Natural killer cell (primary cell): Measurements from ENCODE around the gene SEPTIN10. TPM values are rescaled to one million over a fixed set of nuclear protein-coding genes. Genes with fewer than 3 reads are reported as not detected.

Experiments
- ATAC-seq, 3 donors: fragments of 150-1000 bp in 2 of 3; fragments of 200-7000 bp in 1 of 3; cut with Tn5 transposase; 1 replicate in 1 of 3; 2 replicates in 2 of 3; pipeline ENCODE4 v1.10.0; 2021; ENCODE audit warnings: mild to moderate bottlenecking in 2 of 3, moderate library complexity in 2 of 3
- DNase-seq, 2 donors: peaks; one replicate each; pipeline versions ENCODE4 v3.0.0 to v3.0.0-alpha.2; 2013 to 2021; ENCODE audit warnings: mixed read lengths in 1 of 2
- H3K27ac ChIP-seq: one replicate; pipeline ENCODE4 v1.5.1; 2013; ENCODE audit warnings: mild to moderate bottlenecking, low read length
- H3K27me3 ChIP-seq: one replicate; pipeline ENCODE4 v1.6.1; 2013; ENCODE audit warnings: low read length; ENCODE audit not compliant: control insufficient read depth, insufficient read depth
- H3K36me3 ChIP-seq: one replicate; pipeline ENCODE4 v1.6.1; 2013; ENCODE audit warnings: low read length; ENCODE audit not compliant: control insufficient read depth, insufficient read depth
- H3K4me1 ChIP-seq: one replicate; pipeline ENCODE4 v1.6.1; 2013; ENCODE audit warnings: low read length; ENCODE audit not compliant: control insufficient read depth, insufficient read depth
- H3K4me3 ChIP-seq: one replicate; pipeline ENCODE4 v1.5.1; 2013; ENCODE audit warnings: low read length
- H3K9me3 ChIP-seq: one replicate; pipeline ENCODE4 v1.6.1; 2013; ENCODE audit warnings: low read length; ENCODE audit not compliant: control insufficient read depth, insufficient read depth
- H3K27ac Mint-ChIP-seq, 2 donors: one replicate each; pipeline ENCODE4 v1.8.0; 2022; ENCODE audit warnings: mild to moderate bottlenecking in 2 of 2, mixed read lengths in 2 of 2, moderate library complexity in 1 of 2
- H3K27me3 Mint-ChIP-seq, 2 donors: one replicate each; pipeline ENCODE4 v1.8.0; 2022; ENCODE audit warnings: low read depth in 2 of 2, mixed read lengths in 2 of 2
- H3K36me3 Mint-ChIP-seq: one replicate; pipeline ENCODE4 v1.8.0; 2022; ENCODE audit warnings: mixed read lengths
- H3K4me1 Mint-ChIP-seq, 2 donors: one replicate each; pipeline ENCODE4 v1.8.0; 2022; ENCODE audit warnings: mixed read lengths in 2 of 2
- H3K4me3 Mint-ChIP-seq: one replicate; pipeline ENCODE4 v1.8.0; 2022; ENCODE audit warnings: mild to moderate bottlenecking, moderate library complexity, mixed read lengths
- H3K9me3 Mint-ChIP-seq, 2 donors: one replicate each; pipeline ENCODE4 v1.8.0; 2022; ENCODE audit warnings: mixed read lengths in 2 of 2
- WGBS: methylation state at CpG from one replicate; pipeline ENCODE4 v1.1.7; 2013; ENCODE audit warnings: missing lambda C conversion rate; ENCODE audit not compliant: insufficient coverage; 5-methylcytosine and 5-hydroxymethylcytosine counted together
- intact Hi-C: fragments of 100-400 bp; cut with micrococcal nuclease; formaldehyde crosslinking; loops from one replicate; pipeline ENCODE4 v1.14.2; 2022
- total RNA-seq, 4 donors: library from RNA; stranded (reverse); fragments of 120-200 nt in 1 of 4; gene quantifications; one replicate each; pipeline versions ENCODE4 v1.2.3 to v1.2.4, GENCODE V29; 2013 to 2022
- TF ChIP-seq, protein P1 (sequence below): fragments of 200-600 bp; IDR thresholded peaks from one replicate; pipeline ENCODE4 v1.8.0; 2022; ENCODE audit warnings: antibody characterized with exemption

The SEPTIN10 gene
- total RNA-seq, 3 donors from 2014 or later (not counting 1 experiment from before 2014, with no cell fraction given): 0.25 to 2.6 (median 0.33) TPM

DNA sequence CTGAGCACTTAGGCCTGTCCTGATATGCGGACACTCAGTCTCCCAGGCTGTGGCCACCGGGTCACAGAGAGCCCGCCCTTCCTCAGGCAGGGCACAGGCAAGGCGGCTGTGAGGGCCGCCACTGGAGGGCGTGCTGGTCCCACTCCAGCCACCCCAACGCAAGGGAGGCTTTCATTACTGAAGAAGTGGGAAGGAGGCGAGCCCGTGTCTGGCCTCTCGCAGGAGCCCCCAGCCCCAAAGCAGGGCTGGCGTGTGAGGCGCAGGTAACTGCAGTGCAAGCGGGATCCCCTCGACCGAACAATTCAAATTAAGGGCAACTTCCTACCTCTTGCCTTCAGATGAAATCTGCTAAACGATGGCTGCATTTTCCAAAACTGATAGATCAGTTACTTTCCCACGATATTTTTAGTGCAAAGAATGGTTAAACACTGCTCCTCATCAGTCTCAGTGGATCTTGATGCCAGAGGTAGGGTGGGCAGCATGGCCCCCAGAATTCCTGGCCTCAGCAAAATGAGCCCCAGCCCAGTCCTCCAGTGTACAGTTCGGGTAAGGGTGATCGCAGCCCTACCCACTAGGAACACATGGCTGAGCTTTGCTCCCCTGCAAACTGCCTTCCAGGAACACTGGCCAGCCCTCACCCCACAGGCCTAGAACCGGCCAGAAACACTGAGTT, 97.2 kb downstream of the SEPTIN10 start:
- Histone ChIP-seq H3K4me1 (peaks cover 16% of the 10 kb centered on the region), H3K9me3 (no peaks in the 10 kb centered on the region), H3K27ac (no peak overlapping the region), H3K36me3 (no peaks in the 10 kb centered on the region), H3K27me3 (peaks cover 4% of the 10 kb centered on the region), H3K4me3 (no peak overlapping the region)
- Mint-ChIP-seq H3K27ac (no peak overlapping the region), H3K4me1 (peaks cover 13 to 17% of the 10 kb centered on the region in 2 donors), H3K27me3 (peaks cover 17 to 31% of the 10 kb centered on the region in 2 donors), H3K4me3 (no peak overlapping the region), H3K36me3 (no peaks in the 10 kb centered on the region), H3K9me3 (no peaks in the 10 kb centered on the region)
- 76% methylated on average over 20 of the region's 20 CpGs for WGBS
- intact Hi-C loops: no loop called here
- TF ChIP-seq, protein P1, sequence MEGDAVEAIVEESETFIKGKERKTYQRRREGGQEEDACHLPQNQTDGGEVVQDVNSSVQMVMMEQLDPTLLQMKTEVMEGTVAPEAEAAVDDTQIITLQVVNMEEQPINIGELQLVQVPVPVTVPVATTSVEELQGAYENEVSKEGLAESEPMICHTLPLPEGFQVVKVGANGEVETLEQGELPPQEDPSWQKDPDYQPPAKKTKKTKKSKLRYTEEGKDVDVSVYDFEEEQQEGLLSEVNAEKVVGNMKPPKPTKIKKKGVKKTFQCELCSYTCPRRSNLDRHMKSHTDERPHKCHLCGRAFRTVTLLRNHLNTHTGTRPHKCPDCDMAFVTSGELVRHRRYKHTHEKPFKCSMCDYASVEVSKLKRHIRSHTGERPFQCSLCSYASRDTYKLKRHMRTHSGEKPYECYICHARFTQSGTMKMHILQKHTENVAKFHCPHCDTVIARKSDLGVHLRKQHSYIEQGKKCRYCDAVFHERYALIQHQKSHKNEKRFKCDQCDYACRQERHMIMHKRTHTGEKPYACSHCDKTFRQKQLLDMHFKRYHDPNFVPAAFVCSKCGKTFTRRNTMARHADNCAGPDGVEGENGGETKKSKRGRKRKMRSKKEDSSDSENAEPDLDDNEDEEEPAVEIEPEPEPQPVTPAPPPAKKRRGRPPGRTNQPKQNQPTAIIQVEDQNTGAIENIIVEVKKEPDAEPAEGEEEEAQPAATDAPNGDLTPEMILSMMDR: no peak
- DNase-seq (no peak), ATAC-seq (no peak)

DNA sequence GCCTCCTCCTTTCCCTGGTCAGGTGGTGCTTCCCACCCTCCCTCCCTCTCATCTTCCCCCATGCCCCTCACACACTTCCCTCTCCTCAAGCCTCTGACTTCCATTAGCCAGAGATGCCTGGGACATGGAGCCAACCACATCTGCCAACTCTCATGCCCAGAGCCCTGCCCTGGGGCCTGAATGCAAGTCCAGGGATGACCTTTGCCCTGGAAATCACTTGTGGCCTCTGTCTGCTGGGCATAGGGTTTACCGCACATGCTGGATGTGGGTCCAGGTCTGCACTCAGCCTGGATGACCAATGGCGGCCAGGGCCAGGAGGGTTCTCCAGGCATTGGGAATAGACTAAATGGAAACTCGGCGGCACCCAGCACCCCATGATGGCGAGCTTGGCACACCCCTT, 98.9 kb downstream of the SEPTIN10 start:
- no peak for DNase-seq
- H3K4me1 ChIP-seq: peaks cover 16% of the 10 kb centered on the region
- Mint-ChIP-seq H3K9me3 (no peaks in the 10 kb centered on the region), H3K36me3 (no peaks in the 10 kb centered on the region), H3K4me3 (no peak overlapping the region), H3K4me1 (peaks cover 13 to 17% of the 10 kb centered on the region in 2 donors), H3K27me3 (peaks cover 22 to 28% of the 10 kb centered on the region in 2 donors), H3K27ac (no peak overlapping the region)
- intact Hi-C loops: no loop called here
- no peak overlapping the region for H3K4me3 ChIP-seq
- H3K27ac ChIP-seq: no peak overlapping the region
- WGBS: 92% methylated on average over 5 of the region's 5 CpGs
- no peaks in the 10 kb centered on the region for H3K36me3 ChIP-seq
- H3K9me3 ChIP-seq: no peaks in the 10 kb centered on the region
- TF ChIP-seq, protein P1: no peak
- no peak for ATAC-seq
- H3K27me3 ChIP-seq: peaks cover 4% of the 10 kb centered on the region

DNA sequence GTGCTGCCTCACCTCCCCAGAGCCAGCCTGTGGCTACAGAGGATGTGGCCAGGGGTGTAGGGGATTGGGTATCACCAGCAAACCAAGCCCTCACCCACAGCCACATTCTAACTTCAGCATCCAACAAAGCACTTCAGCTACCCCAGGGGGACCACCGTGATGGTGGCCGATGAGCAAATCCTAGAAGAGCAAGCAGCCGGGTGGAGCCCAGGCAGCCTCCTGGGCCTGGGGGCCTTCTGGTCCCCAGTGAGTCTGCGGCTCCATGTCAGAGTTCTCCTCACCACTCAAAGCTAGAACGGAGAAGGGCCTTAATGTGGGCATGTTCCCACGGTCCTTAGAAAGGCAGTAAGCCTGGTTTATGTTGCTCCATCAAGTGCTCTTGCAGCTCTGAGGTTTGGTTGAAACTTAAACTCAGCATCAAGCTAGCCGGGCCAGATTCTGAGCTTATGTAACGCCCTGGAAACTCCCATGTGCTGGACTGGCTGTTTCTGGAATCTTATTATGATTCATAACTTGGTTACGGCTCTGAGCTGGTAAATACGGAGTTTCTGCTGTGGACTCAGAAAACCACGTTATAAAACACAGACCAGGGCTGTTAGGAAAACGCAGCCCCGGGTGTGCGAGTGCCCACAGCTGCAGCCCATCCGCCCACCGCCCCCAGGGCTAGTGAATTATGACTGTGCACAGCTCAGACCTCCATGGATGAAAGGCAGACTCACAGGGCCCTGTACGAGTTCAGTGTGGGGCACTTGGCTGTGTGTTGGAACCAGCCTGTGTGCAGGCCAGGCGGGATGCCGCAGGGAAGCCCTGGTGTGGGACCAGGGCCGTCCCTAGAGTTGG, 99.8 kb downstream of the SEPTIN10 start:
- Histone ChIP-seq H3K27me3 (peaks cover 4% of the 10 kb centered on the region), H3K27ac (no peak overlapping the region), H3K36me3 (no peaks in the 10 kb centered on the region), H3K9me3 (no peaks in the 10 kb centered on the region), H3K4me1 (peaks cover 16% of the 10 kb centered on the region), H3K4me3 (no peak overlapping the region)
- 56% methylated on average over 20 of the region's 20 CpGs for WGBS
- TF ChIP-seq, protein P1: no peak
- no peaks in the 10 kb centered on the region for H3K9me3 Mint-ChIP-seq
- ATAC-seq (peak; percentile 42 to 78 (median 51)), DNase-seq (peak in 1 of 2 donors; percentile 23)
- peak overlapping the region in 1 of 2 donors; percentile 11 for H3K27ac Mint-ChIP-seq
- intact Hi-C loops: no loop called here
- no peak overlapping the region for H3K4me3 Mint-ChIP-seq
- no peaks in the 10 kb centered on the region for H3K36me3 Mint-ChIP-seq
- peaks cover 13 to 17% of the 10 kb centered on the region in 2 donors for H3K4me1 Mint-ChIP-seq
- H3K27me3 Mint-ChIP-seq: peaks cover 20 to 21% of the 10 kb centered on the region in 2 donors
